HEK293 (cell line): ENCODE data around the gene CACNA1H.
"Not testable (repeated sequence)": the region's sequence is repeated elsewhere in the genome, so short reads cannot be mapped to it uniquely, and the experiment has no call there.

Experiments
- CTCF ChIA-PET: fragments of 350-600 bp; formaldehyde crosslinking; extraction: SDS; loops from one replicate; lab custom pipeline; 2021; ENCODE audit warnings: antibody characterized with exemption; lab: Yijun Ruan, JAX
- POLR2A ChIA-PET: fragments of 300-600 bp; formaldehyde crosslinking; extraction: SDS; loops from one replicate; lab custom pipeline; 2020; ENCODE audit warnings: antibody characterized with exemption, inconsistent platforms; lab: Yijun Ruan, JAX
- H3K27ac ChIP-seq: fragments of 200-500 bp; sonication (Bioruptor generic); 2 replicates; pipeline ENCODE4 v1.5.1; 2014; ENCODE audit warnings: low read depth, low read length, control low read depth, inconsistent platforms; ENCODE audit errors: extremely low read depth
- H3K36me3 ChIP-seq, 2 experiments: fragments of 200-500 bp in 1 of 2; sonication (Bioruptor generic) in 1 of 2; 1 replicate in 1 of 2; 2 replicates in 1 of 2; pipeline ENCODE4 v1.5.1; 2014 to 2017; ENCODE audit warnings: inconsistent platforms in 2 of 2, low read length in 2 of 2; ENCODE audit not compliant: control insufficient read depth in 2 of 2, insufficient read depth in 1 of 2
- H3K4me1 ChIP-seq: fragments of 200-500 bp; sonication (Bioruptor generic); 2 replicates; pipeline ENCODE4 v1.5.1; 2014; ENCODE audit warnings: mild to moderate bottlenecking, low read length, inconsistent platforms; ENCODE audit not compliant: control insufficient read depth, insufficient read depth
- H3K4me3 ChIP-seq: 2 replicates; pipeline ENCODE4 v1.5.1; 2011; ENCODE audit warnings: low read depth, mild to moderate bottlenecking, control low read depth, low read length, moderate library complexity
- H3K9me3 ChIP-seq: fragments of 200-500 bp; sonication (Bioruptor generic); 2 replicates; pipeline ENCODE4 v1.5.1; 2014; ENCODE audit warnings: low read depth, low read length, inconsistent platforms; ENCODE audit not compliant: control insufficient read depth, insufficient read depth
- HIC1 ChIP-seq: fragments of 450-650 bp; formaldehyde crosslinking; IDR thresholded peaks from 2 replicates; pipeline ENCODE4 v1.5.1; 2016; ENCODE audit warnings: missing biosample characterization, missing genetic modification characterization
- IKZF3 ChIP-seq: fragments of 450-650 bp; IDR thresholded peaks from 2 replicates; pipeline ENCODE4 v1.5.0; 2018; ENCODE audit warnings: missing biosample characterization, mild to moderate bottlenecking, missing genetic modification characterization, moderate library complexity
- KLF1 ChIP-seq: fragments of 450-650 bp; formaldehyde crosslinking; IDR thresholded peaks from 2 replicates; pipeline ENCODE4 v1.5.1; 2016; ENCODE audit warnings: missing biosample characterization, missing genetic modification characterization
- KLF8 ChIP-seq: fragments of 450-650 bp; formaldehyde crosslinking; IDR thresholded peaks from 2 replicates; pipeline ENCODE4 v1.5.1; 2016; ENCODE audit warnings: missing biosample characterization, missing genetic modification characterization
- MYNN ChIP-seq: fragments of 450-650 bp; formaldehyde crosslinking; IDR thresholded peaks from 2 replicates; pipeline ENCODE4 v1.5.1; 2016; ENCODE audit warnings: missing biosample characterization, missing genetic modification characterization, borderline replicate concordance
- PRDM1 ChIP-seq: fragments of 450-650 bp; formaldehyde crosslinking; IDR thresholded peaks from 2 replicates; pipeline ENCODE4; 2016; ENCODE audit warnings: missing biosample characterization, missing genetic modification characterization
- SP2 ChIP-seq: fragments of 450-650 bp; formaldehyde crosslinking; IDR thresholded peaks from 2 replicates; pipeline ENCODE4 v1.5.1; 2016; ENCODE audit warnings: missing biosample characterization, missing genetic modification characterization
- SP3 ChIP-seq: fragments of 450-650 bp; formaldehyde crosslinking; IDR thresholded peaks from 2 replicates; pipeline ENCODE4 v1.5.1; 2016; ENCODE audit warnings: missing biosample characterization, missing genetic modification characterization
- TSHZ1 ChIP-seq: fragments of 450-650 bp; formaldehyde crosslinking; IDR thresholded peaks from 2 replicates; pipeline ENCODE4 v1.5.1; 2016; ENCODE audit warnings: missing biosample characterization, missing genetic modification characterization, borderline replicate concordance
- YY2 ChIP-seq: fragments of 450-650 bp; formaldehyde crosslinking; IDR thresholded peaks from 2 replicates; pipeline ENCODE4 v1.5.1; 2016; ENCODE audit warnings: missing biosample characterization, missing genetic modification characterization
- ZFP3 ChIP-seq: fragments of 450-650 bp; formaldehyde crosslinking; IDR thresholded peaks from 2 replicates; pipeline ENCODE4 v1.5.1; 2016; ENCODE audit warnings: low read depth, missing biosample characterization, missing genetic modification characterization
- ZFP41 ChIP-seq: fragments of 450-650 bp; formaldehyde crosslinking; IDR thresholded peaks from 2 replicates; pipeline ENCODE4 v1.5.1; 2016; ENCODE audit warnings: missing biosample characterization, missing genetic modification characterization, borderline replicate concordance
- ZFP69B ChIP-seq: fragments of 450-650 bp; formaldehyde crosslinking; IDR thresholded peaks from 2 replicates; pipeline ENCODE4 v1.5.1; 2016; ENCODE audit warnings: missing biosample characterization, missing genetic modification characterization
- ZNF19 ChIP-seq: fragments of 450-650 bp; formaldehyde crosslinking; IDR thresholded peaks from 2 replicates; pipeline ENCODE4; 2016; ENCODE audit warnings: missing biosample characterization, missing genetic modification characterization, low read depth
- ZNF398 ChIP-seq: fragments of 450-650 bp; formaldehyde crosslinking; IDR thresholded peaks from 2 replicates; pipeline ENCODE4 v1.5.1; 2017; ENCODE audit warnings: missing biosample characterization, missing genetic modification characterization
- ZNF423 ChIP-seq: fragments of 450-650 bp; formaldehyde crosslinking; IDR thresholded peaks from 2 replicates; pipeline ENCODE4 v1.5.1; 2016; ENCODE audit warnings: missing biosample characterization, missing genetic modification characterization
- ZNF488 ChIP-seq: fragments of 450-650 bp; formaldehyde crosslinking; IDR thresholded peaks from 2 replicates; pipeline ENCODE4 v1.5.1; 2016; ENCODE audit warnings: missing biosample characterization, missing genetic modification characterization
- ZNF555 ChIP-seq: fragments of 450-650 bp; formaldehyde crosslinking; conservative IDR thresholded peaks from 2 replicates; pipeline ENCODE4 v1.5.1; 2017; ENCODE audit warnings: missing biosample characterization, mild to moderate bottlenecking, missing genetic modification characterization, inconsistent platforms
- ZNF600 ChIP-seq: fragments of 450-650 bp; formaldehyde crosslinking; IDR thresholded peaks from 2 replicates; pipeline ENCODE4 v1.5.1; 2016; ENCODE audit warnings: missing biosample characterization, missing genetic modification characterization
- ZNF626 ChIP-seq: fragments of 450-650 bp; sonication (Bioruptor Pico); formaldehyde crosslinking; IDR thresholded peaks from 2 replicates; pipeline ENCODE4 v1.5.1; 2018; ENCODE audit warnings: missing biosample characterization, missing genetic modification characterization, inconsistent platforms
- ZSCAN18 ChIP-seq: fragments of 450-650 bp; formaldehyde crosslinking; IDR thresholded peaks from 2 replicates; pipeline ENCODE4 v1.5.1; 2016; ENCODE audit warnings: missing biosample characterization, missing genetic modification characterization
- ZSCAN4 ChIP-seq: fragments of 450-650 bp; formaldehyde crosslinking; IDR thresholded peaks from 2 replicates; pipeline ENCODE4 v1.5.1; 2017; ENCODE audit warnings: missing biosample characterization, missing genetic modification characterization

The CACNA1H gene

GRCh38 chr16:1198671-1199346 lies 45.9 kb downstream of the CACNA1H start:
- H3K27ac ChIP-seq, CTCF ChIA-PET, H3K36me3 ChIP-seq, H3K9me3 ChIP-seq, H3K4me3 ChIP-seq, H3K4me1 ChIP-seq, POLR2A ChIA-PET: not testable (repeated sequence)
- TF ChIP-seq ZNF600 (tag by site-specific recombination) (0 out of 2 replicates have a peak, but pooled peaks have one; percentile 5), KLF1 (tag by site-specific recombination) (peak; percentile 52), HIC1 (peak; percentile 67), SP2 (tag by site-specific recombination) (peak; percentile 36), SP3 (tag by site-specific recombination) (peak; percentile 53; the same call in 1 of the 2 replicates), KLF8 (peak; percentile 93)

- Histone ChIP-seq H3K27ac (no peak overlapping the region), H3K9me3 (no peaks in the 10 kb centered on the region), H3K4me3 (no peak overlapping the region), H3K36me3 (no peaks in the 10 kb centered on the region), H3K4me1 (peaks cover 3% of the 10 kb centered on the region; the same call in 1 of the 2 replicates)
- CTCF ChIA-PET = no interaction called here
- POLR2A ChIA-PET = no interaction called here
- no peak for TF ChIP-seq MYNN
- no peak for TF ChIP-seq ZNF19 (tag by site-specific recombination)
- TF ChIP-seq ZNF423 (tag by site-specific recombination) = no peak
- TF ChIP-seq ZNF600 (tag by site-specific recombination) = peak; percentile 70
- no peak for TF ChIP-seq YY2 (tag by site-specific recombination)
- no peak for TF ChIP-seq IKZF3 (tag by site-specific recombination)
- TF ChIP-seq ZNF555 = no peak
- no peak for TF ChIP-seq ZNF626 (tag by site-specific recombination)
- TF ChIP-seq ZFP41 (tag by site-specific recombination) = no peak
- no peak for TF ChIP-seq PRDM1 (tag by site-specific recombination)
- TF ChIP-seq KLF8 = peak; percentile 47
- TF ChIP-seq ZFP3 (tag by site-specific recombination) = no peak
- no peak for TF ChIP-seq TSHZ1 (tag by site-specific recombination)
- no peak for TF ChIP-seq ZSCAN18
- no peak for TF ChIP-seq ZNF488 (tag by site-specific recombination)
- TF ChIP-seq ZSCAN4 (tag by site-specific recombination) = no peak
- TF ChIP-seq ZNF398 (tag by site-specific recombination) = no peak
- TF ChIP-seq ZFP69B (tag by site-specific recombination) = no peak
These were observed 46.6 kb downstream of the CACNA1H start for GRCh38 chr16:1199347-1200013.
